Endothelial cell of umbilical vein (primary cell): ENCODE measurements around the gene CCS.
"Not testable (repeated sequence)": the region's sequence is repeated elsewhere in the genome, so short reads cannot be mapped to it uniquely, and the experiment has no call there.

ENCODE experiments used
- CTCF ChIP-seq, 2 donors: IDR thresholded peaks; 1 replicate in 1 of 2; 2 replicates in 1 of 2; pipeline ENCODE4 v1.5.1; 2011; ENCODE audit warnings: low read length in 2 of 2, mild to moderate bottlenecking in 2 of 2, moderate library complexity in 2 of 2, control low read depth in 1 of 2, inconsistent platforms in 1 of 2, low read depth in 1 of 2; ENCODE audit not compliant: insufficient read depth in 1 of 2; ENCODE audit errors: extremely low read depth in 1 of 2
- EZH2 ChIP-seq: IDR thresholded peaks from 2 replicates; pipeline ENCODE4 v1.6.1; 2012; ENCODE audit warnings: borderline replicate concordance, low read depth, mild to moderate bottlenecking, moderate library complexity, low read length, inconsistent platforms; ENCODE audit not compliant: severe bottlenecking
- FOS ChIP-seq: IDR thresholded peaks from 2 replicates; pipeline ENCODE4 v1.6.1; 2011; ENCODE audit warnings: mild to moderate bottlenecking, low read length, moderate library complexity, borderline replicate concordance; ENCODE audit not compliant: insufficient read depth
- GATA2 ChIP-seq: IDR thresholded peaks from 2 replicates; pipeline ENCODE4 v1.7.0; 2011; ENCODE audit warnings: low read depth, mild to moderate bottlenecking, moderate library complexity, mixed read lengths, low read length; ENCODE audit not compliant: insufficient read length, insufficient read depth
- JUN ChIP-seq: IDR thresholded peaks from 2 replicates; pipeline ENCODE4 v1.6.1; 2011; ENCODE audit warnings: borderline replicate concordance, low read depth; ENCODE audit not compliant: insufficient read length, insufficient read depth
- MAX ChIP-seq: IDR thresholded peaks from 2 replicates; pipeline ENCODE4 v1.6.1; 2011; ENCODE audit not compliant: insufficient read depth, insufficient read length
- MYC ChIP-seq: IDR thresholded peaks from one replicate; pipeline ENCODE4 v1.6.1; 2011; ENCODE audit warnings: mild to moderate bottlenecking, low read depth, low read length
- POLR2A ChIP-seq: IDR thresholded peaks from 2 replicates; pipeline ENCODE4 v1.6.1; 2012; ENCODE audit warnings: low read depth, mild to moderate bottlenecking, control low read depth, low read length
- POLR2AphosphoS5 ChIP-seq: IDR thresholded peaks from 2 replicates; pipeline ENCODE4 v1.6.1; 2012; ENCODE audit warnings: low read depth, mild to moderate bottlenecking, control low read depth, low read length, moderate library complexity; ENCODE audit not compliant: insufficient read depth

DNA sequence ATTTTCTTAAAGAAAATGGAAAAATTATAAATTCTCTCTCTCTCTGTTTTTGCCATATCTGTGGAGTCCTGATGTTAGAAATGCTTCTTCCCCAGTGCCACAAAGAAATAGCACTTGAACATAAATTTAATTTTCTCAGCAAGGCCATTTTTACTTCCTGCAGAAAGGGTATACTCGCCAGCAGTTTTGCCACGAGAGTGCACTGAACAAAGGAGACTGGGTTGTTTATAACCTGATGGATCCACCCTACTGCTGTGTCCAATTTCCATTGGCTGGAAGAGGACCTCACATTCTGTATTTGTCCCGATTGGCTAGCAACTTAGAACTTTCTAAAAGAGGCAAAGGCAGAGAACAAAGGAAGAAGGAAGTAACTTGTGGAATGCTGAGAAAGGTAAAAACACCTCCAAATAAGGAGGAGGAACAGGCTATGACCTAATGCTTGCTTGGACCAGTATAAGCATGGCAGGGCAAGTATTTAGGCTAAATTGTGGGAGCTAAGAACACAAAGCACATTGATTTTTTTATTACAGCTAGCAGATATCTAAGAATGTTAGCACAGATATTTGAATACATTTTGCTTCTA lies 10.3 kb upstream of the CCS start:
- not testable (repeated sequence) for TF ChIP-seq CTCF (IDR thresholded peaks at IDR 0.05; ENCODE audit: extremely low read depth in 1 of 2, insufficient read depth in 1 of 2, low read depth in 1 of 2, low read length in 2 of 2); FOS; POLR2A; EZH2; POLR2AphosphoS5; JUN; MAX; GATA2; MYC
